HG02840 (cell line): ENCODE data around the gene EIF4E3.

ENCODE experiments used
- ATAC-seq: cut with Tn5 transposase; IDR thresholded peaks from one replicate; pipeline ENCODE4 v1.9.1; 2021; ENCODE audit warnings: mild to moderate bottlenecking, moderate library complexity, moderate number of reproducible peaks; ENCODE audit not compliant: unreplicated experiment, low FRiP score

The EIF4E3 gene

GRCh38 chr3:71652781-71653413 lies 72.3 kb downstream of the EIF4E3 start:
- no peak for ATAC-seq

GRCh38 chr3:71651625-71652024 lies 73.6 kb downstream of the EIF4E3 start:
- ATAC-seq, result no peak

GRCh38 chr3:71650372-71650771 lies 74.8 kb downstream of the EIF4E3 start:
- ATAC-seq, result no peak

GRCh38 chr3:71649757-71650156 lies 75.4 kb downstream of the EIF4E3 start:
- ATAC-seq, result no peak

GRCh38 chr3:71647751-71648150 lies 77.5 kb downstream of the EIF4E3 start:
- no peak for ATAC-seq

- no peak for ATAC-seq
Observed at GRCh38 chr3:71646971-71647370, 78.2 kb downstream of the EIF4E3 start.

- ATAC-seq, result no peak
Observed at GRCh38 chr3:71645140-71645539, 80.1 kb downstream of the EIF4E3 start.

- no peak for ATAC-seq
Observed at GRCh38 chr3:71641674-71642073, 83.5 kb downstream of the EIF4E3 start.

GRCh38 chr3:71640331-71640983 lies 84.7 kb downstream of the EIF4E3 start:
- no peak for ATAC-seq

- no peak for ATAC-seq
Observed at GRCh38 chr3:71636482-71636881, 88.7 kb downstream of the EIF4E3 start.

GRCh38 chr3:71636001-71636400 lies 89.2 kb downstream of the EIF4E3 start:
- ATAC-seq, result no peak

- no peak for ATAC-seq
Observed at GRCh38 chr3:71634671-71635070, 90.5 kb downstream of the EIF4E3 start.

- no peak for ATAC-seq
Observed at GRCh38 chr3:71629711-71630110, 95.5 kb downstream of the EIF4E3 start.

- no peak for ATAC-seq
Observed at GRCh38 chr3:71629289-71629688, 95.9 kb downstream of the EIF4E3 start.

- ATAC-seq, result no peak
Observed at GRCh38 chr3:71628522-71628921, 96.7 kb downstream of the EIF4E3 start.

GRCh38 chr3:71625676-71626075 lies 99.5 kb downstream of the EIF4E3 start:
- no peak for ATAC-seq
